H1 (cell line): ENCODE results near the gene CUTA. TPM values are rescaled to one million over a fixed set of nuclear protein-coding genes. Genes with fewer than 3 reads are reported as not detected.

Experiments used
- CTCF ChIA-PET: fragments of 300-600 bp; sonication (Branson Sonifier 250); formaldehyde crosslinking; loops from one replicate; lab custom pipeline; 2021; ENCODE audit not compliant: partially characterized antibody; lab: Charles Lee
- POLR2A ChIA-PET: fragments of 300-600 bp; sonication (Branson Sonifier 250); formaldehyde crosslinking; loops from one replicate; lab custom pipeline; 2021; ENCODE audit warnings: inconsistent platforms; ENCODE audit not compliant: partially characterized antibody; lab: Charles Lee
- DNase-seq, 2 experiments: peaks; one replicate each; pipeline versions ENCODE4 v3.0.0 to v3.0.0-alpha.2; 2010 to 2022; ENCODE audit warnings: low spot score in 2 of 2, low read depth in 1 of 2, mixed read lengths in 1 of 2
- FAIRE-seq: peaks from 2 replicates; lab custom pipeline; 2011; peaks lifted over from hg19 to GRCh38; lab: Jason Lieb, UNC
- H2AFZ ChIP-seq: 2 replicates; pipeline ENCODE4 v1.8.1; 2012; ENCODE audit warnings: low read length, inconsistent platforms
- H2AK5ac ChIP-seq: 2 replicates; pipeline ENCODE4 v1.6.1; 2013; ENCODE audit warnings: low read depth, low read length
- H2BK120ac ChIP-seq: replicated peaks from 2 replicates; pipeline ENCODE3; 2013; ENCODE audit warnings: low read depth, low read length, inconsistent platforms
- H2BK12ac ChIP-seq: 2 replicates; pipeline ENCODE4 v1.6.1; 2013; ENCODE audit warnings: low read depth, low read length
- H2BK15ac ChIP-seq: 2 replicates; pipeline ENCODE4 v1.6.1; 2013; ENCODE audit warnings: low read length
- H2BK20ac ChIP-seq: 2 replicates; pipeline ENCODE4 v1.6.1; 2013; ENCODE audit warnings: low read length
- H2BK5ac ChIP-seq: 2 replicates; pipeline ENCODE4 v1.6.1; 2013; ENCODE audit warnings: low read depth, low read length
- H3K14ac ChIP-seq: 2 replicates; pipeline ENCODE4 v1.6.1; 2013; ENCODE audit warnings: inconsistent platforms; ENCODE audit not compliant: insufficient read length
- H3K18ac ChIP-seq: 2 replicates; pipeline ENCODE4 v1.6.1; 2013; ENCODE audit warnings: low read length; ENCODE audit errors: extremely low read depth
- H3K23ac ChIP-seq: 2 replicates; pipeline ENCODE4 v1.6.1; 2013; ENCODE audit warnings: inconsistent platforms; ENCODE audit not compliant: insufficient read length
- H3K23me2 ChIP-seq: 2 replicates; pipeline ENCODE4 v1.6.1; 2013; ENCODE audit warnings: low read depth, low read length
- H3K27ac ChIP-seq: 2 replicates; pipeline ENCODE4 v1.6.1; 2011; ENCODE audit warnings: low read depth, low read length, inconsistent platforms
- H3K27me3 ChIP-seq, 4 experiments: replicated peaks in 1 of 4; 1 replicate in 1 of 4; 2 replicates in 3 of 4; pipeline versions ENCODE4 v1.6.1 to v1.8.1; 2011 to 2013; ENCODE audit warnings: low read length in 3 of 4, mild to moderate bottlenecking in 3 of 4, inconsistent platforms in 2 of 4, mixed read lengths in 2 of 4, moderate library complexity in 1 of 4; ENCODE audit not compliant: control insufficient read depth in 3 of 4, insufficient read depth in 3 of 4; ENCODE audit errors: extremely low read depth in 1 of 4
- H3K36me3 ChIP-seq, 4 experiments: 2 replicates each; pipeline versions ENCODE4 v1.6.1 to v1.8.1; 2011 to 2013; ENCODE audit warnings: mild to moderate bottlenecking in 4 of 4, low read length in 3 of 4, moderate library complexity in 2 of 4, control low read depth in 1 of 4, inconsistent platforms in 1 of 4; ENCODE audit not compliant: insufficient read depth in 4 of 4, control insufficient read depth in 2 of 4
- H3K4ac ChIP-seq: replicated peaks from 2 replicates; pipeline ENCODE3; 2013; ENCODE audit warnings: low read length, low read depth, mixed read lengths, inconsistent platforms; ENCODE audit not compliant: insufficient read length
- H3K4me1 ChIP-seq, 4 experiments: replicated peaks in 1 of 4; 1 replicate in 1 of 4; 2 replicates in 3 of 4; pipeline versions ENCODE4 v1.6.1 to v1.8.1; 2011 to 2013; ENCODE audit warnings: low read length in 3 of 4, inconsistent platforms in 2 of 4, mixed read lengths in 1 of 4; ENCODE audit not compliant: insufficient read depth in 4 of 4, control insufficient read depth in 3 of 4
- H3K4me2 ChIP-seq, 2 experiments: 2 replicates each; pipeline versions ENCODE4 v1.6.1 to v1.8.1; 2011 to 2013; ENCODE audit warnings: low read depth in 2 of 2, low read length in 2 of 2, control low read depth in 1 of 2, inconsistent platforms in 1 of 2, mild to moderate bottlenecking in 1 of 2; ENCODE audit not compliant: insufficient read depth in 1 of 2
- H3K4me3 ChIP-seq, 4 experiments: fragments of 200-600, 300-600 bp in 1 of 4; sonication (generic), shearing (Covaris generic), sonication (Bioruptor Twin) in 1 of 4; 2 replicates each; pipeline versions ENCODE4 v1.5.1 to v1.8.1; 2011 to 2016; ENCODE audit warnings: low read length in 4 of 4, low read depth in 3 of 4, control low read depth in 2 of 4, inconsistent platforms in 2 of 4, mild to moderate bottlenecking in 2 of 4, mixed read lengths in 1 of 4, moderate library complexity in 1 of 4; ENCODE audit not compliant: insufficient read depth in 2 of 4; ENCODE audit errors: extremely low read depth in 1 of 4
- H3K56ac ChIP-seq: replicated peaks from 2 replicates; pipeline ENCODE3; 2013; ENCODE audit warnings: low read depth, mild to moderate bottlenecking, mixed read lengths, low read length, inconsistent platforms; ENCODE audit not compliant: insufficient read length
- H3K79me1 ChIP-seq: 2 replicates; pipeline ENCODE4 v1.6.1; 2013; ENCODE audit warnings: low read depth, low read length, control low read depth
- H3K79me2 ChIP-seq, 2 experiments: 2 replicates each; pipeline versions ENCODE4 v1.6.1 to v1.8.1; 2012 to 2013; ENCODE audit warnings: low read length in 2 of 2, mild to moderate bottlenecking in 2 of 2, inconsistent platforms in 1 of 2; ENCODE audit not compliant: insufficient read depth in 2 of 2, control insufficient read depth in 1 of 2
- H3K9ac ChIP-seq, 4 experiments: replicated peaks in 1 of 4; 1 replicate in 1 of 4; 2 replicates in 3 of 4; pipeline versions ENCODE4 v1.6.1 to v1.8.1; 2011 to 2013; ENCODE audit warnings: low read depth in 3 of 4, low read length in 3 of 4, control low read depth in 2 of 4, mild to moderate bottlenecking in 2 of 4, moderate library complexity in 2 of 4, inconsistent platforms in 1 of 4; ENCODE audit errors: extremely low read depth in 1 of 4
- H3K9me3 ChIP-seq, 2 experiments: 2 replicates each; pipeline versions ENCODE4 v1.6.1 to v1.8.1; 2012 to 2013; ENCODE audit warnings: mild to moderate bottlenecking in 2 of 2, moderate library complexity in 2 of 2, control low read depth in 1 of 2, inconsistent platforms in 1 of 2, low read depth in 1 of 2, low read length in 1 of 2, mixed read lengths in 1 of 2; ENCODE audit not compliant: insufficient read depth in 2 of 2
- H4K20me1 ChIP-seq, 2 experiments: replicated peaks in 1 of 2; 2 replicates each; pipeline versions ENCODE3 to v1.8.1; 2011 to 2013; ENCODE audit warnings: inconsistent platforms in 2 of 2, low read length in 2 of 2, mild to moderate bottlenecking in 1 of 2; ENCODE audit not compliant: insufficient read depth in 2 of 2, control insufficient read depth in 1 of 2
- H4K5ac ChIP-seq: 2 replicates; pipeline ENCODE4 v1.6.1; 2013; ENCODE audit warnings: low read length, low read depth, mixed read lengths, inconsistent platforms; ENCODE audit not compliant: insufficient read length
- H4K8ac ChIP-seq: 2 replicates; pipeline ENCODE4 v1.8.0; 2013; ENCODE audit warnings: mild to moderate bottlenecking, moderate library complexity, low read length, inconsistent platforms; ENCODE audit not compliant: insufficient read depth; ENCODE audit errors: extremely low read depth
- H4K91ac ChIP-seq: replicated peaks from 2 replicates; pipeline ENCODE3; 2013; ENCODE audit warnings: low read length, mixed read lengths, inconsistent platforms; ENCODE audit not compliant: insufficient read length
- CBX8 ChIP-seq: fragments of 300-800, 300-1000 bp; sonication (generic); IDR thresholded peaks from 2 replicates; pipeline ENCODE4 v1.7.1; 2016; ENCODE audit warnings: low read depth, low read length, borderline replicate concordance
- FOSL1 ChIP-seq: IDR thresholded peaks from 2 replicates; pipeline ENCODE4 v1.6.1; 2011; ENCODE audit warnings: mild to moderate bottlenecking, low read depth, low read length, moderate library complexity; ENCODE audit not compliant: insufficient read depth
- JUND ChIP-seq: IDR thresholded peaks from 2 replicates; pipeline ENCODE4 v1.6.1; 2011; ENCODE audit warnings: mild to moderate bottlenecking, improper control_type of control experiment, low read length
- KDM5A ChIP-seq: fragments of 200-600 bp; IDR thresholded peaks from 2 replicates; pipeline ENCODE4 v1.7.1; 2012; ENCODE audit warnings: mild to moderate bottlenecking, low read length, inconsistent platforms, mixed read lengths
- NANOG ChIP-seq: IDR thresholded peaks from 2 replicates; pipeline ENCODE4 v1.6.1; 2011; ENCODE audit warnings: low read length, low read depth, mild to moderate bottlenecking, inconsistent platforms; ENCODE audit not compliant: insufficient read depth, poor library complexity, severe bottlenecking
- POLR2AphosphoS5 ChIP-seq: IDR thresholded peaks from 2 replicates; pipeline ENCODE4 v1.6.1; 2011; ENCODE audit warnings: low read depth, low read length
- RBBP5 ChIP-seq: IDR thresholded peaks from 2 replicates; pipeline ENCODE4 v1.7.1; 2012; ENCODE audit warnings: low read depth, mild to moderate bottlenecking, inconsistent platforms, low read length, moderate library complexity, borderline replicate concordance
- RNF2 ChIP-seq: fragments of 200-900, 300-1000 bp; sonication (generic); IDR thresholded peaks from 2 replicates; pipeline ENCODE4 v1.7.1; 2016; ENCODE audit warnings: borderline replicate concordance, low read depth, mild to moderate bottlenecking, antibody characterized with exemption, low read length; ENCODE audit not compliant: poor library complexity, severe bottlenecking; ENCODE audit errors: missing control alignments
- SIN3A ChIP-seq, 2 experiments: IDR thresholded peaks in 1 of 2; conservative IDR thresholded peaks in 1 of 2; 2 replicates each; pipeline ENCODE4 v1.6.1; 2011 to 2012; ENCODE audit warnings: low read length in 2 of 2, improper control_type of control experiment in 1 of 2, low read depth in 1 of 2, mild to moderate bottlenecking in 1 of 2
- SUZ12 ChIP-seq: fragments of 200-600 bp; sonication (generic); IDR thresholded peaks from 2 replicates; pipeline ENCODE4 v1.6.1; 2012; ENCODE audit warnings: mild to moderate bottlenecking, inconsistent platforms, low read length, moderate library complexity, mixed read lengths
- ZNF274 ChIP-seq: IDR thresholded peaks from 2 replicates; pipeline ENCODE4 v1.7.0; 2012; ENCODE audit warnings: low read length, borderline replicate concordance; ENCODE audit errors: extremely low read depth
- WGBS, 2 experiments: shearing (Covaris generic) in 1 of 2; methylation state at CpG; one replicate each; pipeline versions ENCODE4 v1.1.6 to v1.1.7; 2013 to 2015; ENCODE audit warnings: low lambda C conversion rate in 2 of 2, mixed read lengths in 2 of 2, inconsistent platforms in 1 of 2, low coverage in 1 of 2, missing lambda C conversion rate in 1 of 2; ENCODE audit not compliant: insufficient replicate concordance in 2 of 2, insufficient coverage in 1 of 2, insufficient read length in 1 of 2; ENCODE audit errors: extremely low coverage in 1 of 2, missing lambda C conversion rate in 1 of 2; 5-methylcytosine and 5-hydroxymethylcytosine counted together
- polyA plus RNA-seq, 7 experiments: library from polyadenylated mRNA; depleted of rRNA in 3 of 7; stranded (reverse) in 5 of 7; unstranded in 2 of 7; fragments of >200 nt in 5 of 7; fragments of 200-250 nt in 2 of 7; gene quantifications; 1 replicate in 5 of 7; 2 replicates in 1 of 7; 4 replicates in 1 of 7; pipeline versions ENCODE4 v1.2.1 to v1.2.3, GENCODE V29; 2011 to 2013; ENCODE audit warnings: missing spikeins in 2 of 7, mixed read lengths in 2 of 7
- total RNA-seq: library from RNA; stranded (reverse); fragmentation: NEBNext Ultra II Directional; extraction: Animal tissue kit (Norgen Biotek cat#: 25700); gene quantifications from 2 replicates; pipeline ENCODE4 v1.2.1, GENCODE V29; 2021

The CUTA gene
- total and polyA plus RNA-seq, 2 of the 8 experiments (the other 6 are each of a cell fraction or from before 2014, with no cell fraction given), result 297 to 460 TPM

DNA sequence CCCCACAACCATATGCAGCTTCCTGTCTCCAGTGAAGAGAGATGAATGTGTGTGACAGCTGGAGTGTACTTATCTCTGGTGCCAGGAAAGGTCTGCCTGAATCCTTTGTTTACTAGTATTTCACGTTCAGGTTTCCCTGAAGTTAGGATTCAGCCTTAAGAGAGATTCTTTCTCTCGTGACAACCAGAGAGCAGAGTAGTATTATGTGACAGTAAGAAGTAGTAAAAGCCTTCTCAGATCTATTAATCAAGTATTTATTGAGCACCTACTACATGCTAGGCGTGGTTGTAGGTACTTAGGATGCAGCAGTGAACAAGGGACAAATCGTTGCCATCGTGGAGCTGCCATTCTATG, 25.3 kb downstream of the CUTA start:
- Histone ChIP-seq H3K23me2 (peaks cover 6% of the 10 kb centered on the region; the same call in 1 of the 2 replicates), H3K79me2 (peaks cover 37 to 51% of the 10 kb centered on the region in 2 experiments), H4K8ac (no peak overlapping the region), H3K4me2 (peak overlapping the region; percentile 83 to 95), H3K9ac (peak overlapping the region; percentile 38 to 78 (median 62); a peak in 4 of 7 replicates), H3K56ac (no peak overlapping the region), H3K23ac (no peak overlapping the region), H3K4me3 (peak overlapping the region; percentile 81 to 82 (median 82)), H3K4ac (no peak overlapping the region), H3K9me3 (no peaks in the 10 kb centered on the region), H3K79me1 (peaks cover 3% of the 10 kb centered on the region), H4K20me1 (peaks cover 2 to 9% of the 10 kb centered on the region in 2 experiments), H2BK120ac (no peak overlapping the region), H4K91ac (no peak overlapping the region), H2BK12ac (no peak overlapping the region), H2AFZ (no peak overlapping the region), H2BK15ac (no peak overlapping the region), H2AK5ac (no peak overlapping the region), H3K36me3 (peaks cover 0 to 1% (median under 1%) of the 10 kb centered on the region in 4 experiments; a peak in 5 of 8 replicates), H3K27ac (no peak overlapping the region), H2BK20ac (no peak overlapping the region), H3K14ac (no peak overlapping the region), H2BK5ac (no peak overlapping the region; the same call in 1 of the 2 replicates), H4K5ac (no peak overlapping the region), H3K27me3 (no peaks in the 10 kb centered on the region), H3K4me1 (peaks cover 0 to 6% (median 3%) of the 10 kb centered on the region in 4 experiments; a peak in 4 of 7 replicates), H3K18ac (no peak overlapping the region)
- DNase-seq, result no peak
- CTCF ChIA-PET, result no interaction called here
- FAIRE-seq, result no peak
- POLR2A ChIA-PET, result interaction anchor here (1.0 to 2.6 kb wide), 9 partner anchors 8 to 81 kb away, joined by 3 to 10 read pairs (median 4); partner anchors contain the start of genes CUTA and ZBTB9
- 69% methylated on average over 5 of the region's 5 CpGs; no CpG with 5 or more reads in 1 of the 2 experiments for WGBS, 2 experiments
- TF ChIP-seq SIN3A (conservative IDR thresholded peaks at IDR 0.05 in 1 of 2, IDR thresholded peaks at IDR 0.05 in 1 of 2; ENCODE audit: low read depth in 1 of 2, low read length in 2 of 2) (no peak), ZNF274 (no peak), RNF2 (no peak), SUZ12 (no peak), JUND (no peak), POLR2AphosphoS5 (no peak), NANOG (no peak), FOSL1 (no peak), CBX8 (no peak), RBBP5 (no peak), KDM5A (no peak)
